Measurements from ENCODE around the gene SYMPK.

- TF ChIP-seq CTCF (IDR thresholded peaks at IDR 0.05; ENCODE audit: borderline replicate concordance, extremely low read depth, low read length, poor library complexity, severe bottlenecking) (no peak), EZH2 (IDR thresholded peaks at IDR 0.05; ENCODE audit: borderline replicate concordance, low read depth, low read length, severe bottlenecking) (no peak)
Observed at GRCh38 chr19:45814851-45815480, 48.0 kb downstream of the SYMPK start, which contains the start of gene RSPH6A.
